Osteoblast (primary cell): ENCODE results near the gene PLRG1. TPM values are rescaled to one million over a fixed set of nuclear protein-coding genes. Genes with fewer than 3 reads are reported as not detected.

ENCODE experiments used
- DNase-seq: peaks from one replicate; pipeline ENCODE4 v3.0.0; 2011; ENCODE audit warnings: low spot score, mixed read lengths; ENCODE audit not compliant: insufficient read length; ENCODE audit errors: missing footprints
- H2AFZ ChIP-seq: 2 replicates; pipeline ENCODE4 v1.6.0; 2011; ENCODE audit warnings: mild to moderate bottlenecking, low read length
- H3K27ac ChIP-seq: 2 replicates; pipeline ENCODE4 v1.5.1; 2011; ENCODE audit warnings: mild to moderate bottlenecking, low read depth, low read length, moderate library complexity
- H3K27me3 ChIP-seq: 2 replicates; pipeline ENCODE4 v1.6.0; 2012; ENCODE audit warnings: mild to moderate bottlenecking, control low read depth, inconsistent platforms, low read length, moderate library complexity; ENCODE audit not compliant: insufficient read depth
- H3K36me3 ChIP-seq: 2 replicates; pipeline ENCODE4 v1.5.1; 2011; ENCODE audit warnings: mild to moderate bottlenecking, low read length, control low read depth, moderate library complexity; ENCODE audit not compliant: insufficient read depth
- H3K4me1 ChIP-seq: 2 replicates; pipeline ENCODE4 v1.5.1; 2011; ENCODE audit warnings: mild to moderate bottlenecking, low read length, control low read depth, moderate library complexity; ENCODE audit not compliant: insufficient read depth
- H3K4me2 ChIP-seq: 2 replicates; pipeline ENCODE4 v1.6.0; 2011; ENCODE audit warnings: mild to moderate bottlenecking, low read length; ENCODE audit not compliant: insufficient read depth
- H3K4me3 ChIP-seq: fragments of 200-600 bp; sonication (generic); 3 replicates; pipeline ENCODE4 v1.5.1; 2012; ENCODE audit warnings: mild to moderate bottlenecking, low read length, inconsistent platforms; ENCODE audit not compliant: insufficient read depth
- H3K79me2 ChIP-seq: 2 replicates; pipeline ENCODE4 v1.6.0; 2012; ENCODE audit warnings: mild to moderate bottlenecking, low read length, control low read depth, inconsistent platforms; ENCODE audit not compliant: insufficient read depth
- H3K9me3 ChIP-seq: 2 replicates; pipeline ENCODE4 v1.5.1; 2011; ENCODE audit warnings: low read depth, low read length, control low read depth
- H4K20me1 ChIP-seq: 2 replicates; pipeline ENCODE4 v1.6.0; 2012; ENCODE audit warnings: mild to moderate bottlenecking, low read length, control low read depth; ENCODE audit not compliant: insufficient read depth
- CTCF ChIP-seq: IDR thresholded peaks from 2 replicates; pipeline ENCODE4 v1.5.1; 2011; ENCODE audit warnings: mild to moderate bottlenecking, low read depth, low read length, moderate library complexity; ENCODE audit errors: extremely low read depth
- total RNA-seq: library from RNA; depleted of rRNA; stranded (reverse); fragments of >200 nt; gene quantifications from 2 replicates; pipeline ENCODE4 v1.2.3, GENCODE V29; 2012

PLRG1 gene
- total RNA-seq, 1 donor: 81.8 TPM

GRCh38 chr4:154593868-154594267 is 43.7 kb upstream of the PLRG1 start:
- peaks cover 10% of the 10 kb centered on the region for H3K27me3 ChIP-seq
- H3K9me3 ChIP-seq: no peaks in the 10 kb centered on the region
- no peaks in the 10 kb centered on the region for H4K20me1 ChIP-seq
- H3K4me3 ChIP-seq: no peak overlapping the region
- no peak overlapping the region for H2AFZ ChIP-seq
- H3K27ac ChIP-seq: no peak overlapping the region
- no peak for DNase-seq
- no peaks in the 10 kb centered on the region for H3K79me2 ChIP-seq
- no peaks in the 10 kb centered on the region for H3K4me1 ChIP-seq
- H3K36me3 ChIP-seq: no peaks in the 10 kb centered on the region
- H3K4me2 ChIP-seq: no peak overlapping the region
- no peak for TF ChIP-seq CTCF

DNA sequence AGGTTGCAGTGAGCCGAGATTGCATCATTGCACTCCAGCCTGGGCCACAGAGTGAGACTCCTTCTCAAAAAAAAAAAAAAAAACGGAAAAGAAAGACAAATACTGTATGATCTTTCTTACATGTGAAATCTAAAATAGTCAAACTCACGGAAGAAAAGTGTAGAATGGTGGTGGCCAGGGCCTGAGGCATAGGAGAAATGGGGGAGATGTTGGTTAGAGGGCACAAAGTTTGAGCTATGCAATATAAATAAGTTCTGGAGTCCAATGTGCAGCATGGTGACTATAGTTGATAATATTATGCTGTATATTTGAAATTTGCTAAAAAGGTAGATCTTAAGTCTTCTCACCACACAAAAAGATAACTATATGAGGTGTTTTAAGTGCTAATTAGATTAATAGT is 41.7 kb upstream of the PLRG1 start:
- H3K4me1 ChIP-seq: no peaks in the 10 kb centered on the region
- no peak for DNase-seq
- no peak overlapping the region for H3K27ac ChIP-seq
- no peak overlapping the region for H3K4me3 ChIP-seq
- no peaks in the 10 kb centered on the region for H3K9me3 ChIP-seq
- H3K27me3 ChIP-seq: peaks cover 11% of the 10 kb centered on the region
- H3K4me2 ChIP-seq: no peak overlapping the region
- no peaks in the 10 kb centered on the region for H3K79me2 ChIP-seq
- no peaks in the 10 kb centered on the region for H3K36me3 ChIP-seq
- no peak for TF ChIP-seq CTCF
- no peak overlapping the region for H2AFZ ChIP-seq
- H4K20me1 ChIP-seq: no peaks in the 10 kb centered on the region

GRCh38 chr4:154590329-154591006 is 40.3 kb upstream of the PLRG1 start, which contains the start of gene FGA:
FGA (minus strand) TSS chr4:154590742; CDS start chr4:154590687, 55 bp downstream.
- Histone ChIP-seq H3K27ac (no peak within 1 kb of the TSS), H4K20me1 (no peaks in the 10 kb centered on the region), H3K9me3 (no peaks in the 10 kb centered on the region), H3K4me3 (no peak within 1 kb of the TSS), H2AFZ (no peak within 1 kb of the TSS), H3K36me3 (no peaks in the 10 kb centered on the region), H3K4me2 (no peak within 1 kb of the TSS), H3K4me1 (no peaks in the 10 kb centered on the region), H3K79me2 (no peaks in the 10 kb centered on the region), H3K27me3 (peaks cover 11% of the 10 kb centered on the region)
- no peak for TF ChIP-seq CTCF
- no peak for DNase-seq

DNA sequence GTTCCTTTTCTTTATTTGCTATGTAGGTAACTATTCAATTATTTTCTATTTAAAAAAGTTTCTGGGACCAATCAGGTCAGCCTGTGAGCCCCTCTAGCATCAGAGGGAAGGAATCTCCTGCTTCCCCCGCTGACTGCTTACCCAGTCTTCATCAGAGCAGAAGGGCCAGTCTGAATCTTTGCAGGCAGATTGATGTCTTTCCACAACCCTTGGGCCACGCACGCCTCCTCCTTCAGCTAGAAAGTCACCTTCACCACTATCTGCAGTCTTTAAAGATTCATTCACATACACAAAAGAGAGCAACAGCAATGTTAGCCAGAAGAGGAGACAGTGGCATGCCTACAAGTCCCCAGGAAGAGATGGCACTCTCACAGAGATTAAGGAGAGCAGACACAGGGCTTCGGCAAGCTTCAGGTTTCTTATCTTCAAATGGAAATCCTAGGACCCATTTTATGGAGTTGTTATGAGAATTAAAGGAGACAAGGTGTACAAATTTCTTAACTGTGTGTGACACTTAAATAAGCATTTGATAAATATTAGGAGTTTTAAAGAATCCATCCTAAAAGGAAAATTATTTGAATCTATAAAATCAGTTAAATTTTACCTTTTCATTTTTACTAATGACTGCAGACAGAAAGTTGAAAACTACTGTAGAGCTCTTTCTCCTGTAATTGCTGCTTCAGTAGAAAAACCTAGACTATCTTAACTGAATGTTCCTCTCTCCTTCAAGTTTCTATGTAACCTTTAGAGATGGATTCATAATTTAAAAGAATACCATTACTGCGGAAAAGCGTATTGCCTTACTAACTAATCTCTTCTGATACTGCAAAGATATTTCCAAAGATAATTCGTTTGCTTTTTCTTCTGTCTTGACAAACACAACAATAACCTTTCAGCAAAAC is 39.3 kb upstream of the PLRG1 start:
- TF ChIP-seq CTCF: no peak
- Histone ChIP-seq H3K4me3 (no peak overlapping the region), H3K27me3 (peaks cover 11% of the 10 kb centered on the region), H3K79me2 (no peaks in the 10 kb centered on the region), H3K36me3 (no peaks in the 10 kb centered on the region), H3K4me2 (no peak overlapping the region), H4K20me1 (no peaks in the 10 kb centered on the region), H3K27ac (no peak overlapping the region), H3K4me1 (no peaks in the 10 kb centered on the region), H2AFZ (no peak overlapping the region), H3K9me3 (no peaks in the 10 kb centered on the region)
- no peak for DNase-seq
